HCT116 (cell line): ENCODE results near the gene ZC3H12C. TPM values are rescaled to one million over a fixed set of nuclear protein-coding genes. Genes with fewer than 3 reads are reported as not detected.

Experiments
- ATAC-seq: fragments of 200-7000 bp; cut with Tn5 transposase; 2 replicates; pipeline ENCODE4 v1.9.1; 2020; ENCODE audit warnings: mild to moderate bottlenecking, moderate library complexity
- BruUV-seq: library from RNA; stranded (reverse); fragments of 400-500 nt; replicated peaks from 2 replicates; lab custom pipeline; 2021; lab: Mats Ljungman, UMichigan
- CTCF ChIA-PET: fragments of 300-600 bp; sonication (Branson Sonifier 250); formaldehyde crosslinking; loops from one replicate; lab custom pipeline; 2021; ENCODE audit warnings: antibody characterized with exemption; lab: Charles Lee
- POLR2A ChIA-PET: fragments of 300-600, 350-600 bp; sonication (Branson Sonifier 250); formaldehyde crosslinking; loops from one replicate; lab custom pipeline; 2021; ENCODE audit warnings: antibody characterized with exemption; lab: Charles Lee
- RAD21 ChIA-PET, 2 experiments: fragments of 300-600 bp; sonication (Branson Sonifier 250); formaldehyde crosslinking; loops; one replicate each; lab custom pipeline; 2023; ENCODE audit warnings: low total read pairs in 2 of 2; ENCODE audit not compliant: uncharacterized antibody in 2 of 2, unreplicated experiment in 2 of 2, low non-redundant PET in 1 of 2; lab: Charles Lee
- DNase-seq: peaks from one replicate; pipeline ENCODE4 v3.0.0-alpha.2; 2010; ENCODE audit warnings: low read depth, low spot score
- H2AFZ ChIP-seq: fragments of 200-600 bp; shearing (Covaris generic), sonication (generic); 2 replicates; pipeline ENCODE4 v1.6.1; 2017; ENCODE audit warnings: low read depth, mixed run types, mixed read lengths, antibody characterized with exemption, low read length; ENCODE audit not compliant: poor library complexity, severe bottlenecking
- H3K27ac ChIP-seq: 2 replicates; pipeline ENCODE4 v1.5.1; 2012; ENCODE audit warnings: low read depth, low read length
- H3K27me3 ChIP-seq: fragments of 200-600 bp; sonication (generic); 2 replicates; pipeline ENCODE4 v1.6.1; 2016; ENCODE audit warnings: mixed run types, low read length, mixed read lengths; ENCODE audit not compliant: insufficient read depth
- H3K36me3 ChIP-seq, 2 experiments: fragments of 200-500 bp in 1 of 2; fragments of 200-600 bp in 1 of 2; sonication (Bioruptor generic) in 1 of 2; sonication (generic) in 1 of 2; 2 replicates each; pipeline versions ENCODE4 v1.5.1 to v1.6.1; 2014 to 2016; ENCODE audit warnings: low read length in 2 of 2, inconsistent platforms in 1 of 2, mixed read lengths in 1 of 2, mixed run types in 1 of 2; ENCODE audit not compliant: insufficient read depth in 2 of 2, control insufficient read depth in 1 of 2
- H3K4me1 ChIP-seq, 2 experiments: fragments of 200-600 bp in 1 of 2; sonication (generic) in 1 of 2; 2 replicates each; pipeline versions ENCODE4 v1.5.1 to v1.6.1; 2012 to 2017; ENCODE audit warnings: low read length in 2 of 2, inconsistent platforms in 1 of 2, mild to moderate bottlenecking in 1 of 2, mixed read lengths in 1 of 2, mixed run types in 1 of 2, moderate library complexity in 1 of 2; ENCODE audit not compliant: insufficient read depth in 2 of 2, control insufficient read depth in 1 of 2
- H3K4me2 ChIP-seq: fragments of 200-600 bp; sonication (generic); 2 replicates; pipeline ENCODE4 v1.6.1; 2017; ENCODE audit warnings: mixed run types, low read length, mixed read lengths
- H3K4me3 ChIP-seq, 2 experiments: fragments of 200-600 bp in 1 of 2; sonication (generic) in 1 of 2; replicated peaks in 1 of 2; 2 replicates each; pipeline ENCODE4 v1.5.1; 2011 to 2016; ENCODE audit warnings: low read length in 2 of 2, control low read depth in 1 of 2, low read depth in 1 of 2, mild to moderate bottlenecking in 1 of 2, mixed read lengths in 1 of 2, mixed run types in 1 of 2
- H3K79me2 ChIP-seq: fragments of 200-600 bp; sonication (generic); 2 replicates; pipeline ENCODE4 v1.6.1; 2017; ENCODE audit warnings: mild to moderate bottlenecking, mixed run types, low read length, moderate library complexity, mixed read lengths; ENCODE audit not compliant: insufficient read depth
- H3K9ac ChIP-seq: fragments of 200-600 bp; sonication (generic); 2 replicates; pipeline ENCODE4 v1.6.1; 2016; ENCODE audit warnings: low read length, mixed read lengths
- H3K9me2 ChIP-seq: fragments of 200-600 bp; sonication (generic), shearing (Covaris generic); 2 replicates; pipeline ENCODE4 v1.6.1; 2017; ENCODE audit warnings: mixed run types, mild to moderate bottlenecking, moderate library complexity; ENCODE audit not compliant: insufficient read depth
- H3K9me3 ChIP-seq, 2 experiments: fragments of 200-500 bp in 1 of 2; fragments of 200-600 bp in 1 of 2; sonication (Bioruptor generic) in 1 of 2; sonication (generic) in 1 of 2; 2 replicates each; pipeline ENCODE4 v1.6.1; 2014 to 2017; ENCODE audit warnings: low read length in 2 of 2, mixed read lengths in 2 of 2, inconsistent platforms in 1 of 2, low read depth in 1 of 2, mild to moderate bottlenecking in 1 of 2, mixed run types in 1 of 2, moderate library complexity in 1 of 2; ENCODE audit not compliant: control insufficient read depth in 1 of 2, insufficient read depth in 1 of 2
- H4K20me1 ChIP-seq: fragments of 200-600 bp; sonication (generic), shearing (Covaris generic); 2 replicates; pipeline ENCODE4 v1.6.1; 2017; ENCODE audit warnings: mixed run types, mild to moderate bottlenecking, moderate library complexity; ENCODE audit not compliant: insufficient read depth
- ELF1 ChIP-seq: IDR thresholded peaks from 2 replicates; pipeline ENCODE4 v1.6.1; 2012; ENCODE audit warnings: low read depth, borderline replicate concordance
- EZH2 ChIP-seq: fragments of 200-600 bp; sonication (generic); IDR thresholded peaks from 2 replicates; pipeline ENCODE4 v1.6.1; 2017; ENCODE audit warnings: antibody characterized with exemption, mixed run types
- POLR2A ChIP-seq: IDR thresholded peaks from 2 replicates; pipeline ENCODE4 v1.7.0; 2011; ENCODE audit warnings: borderline replicate concordance; ENCODE audit not compliant: insufficient read depth, insufficient read length; ENCODE audit errors: extremely low read depth
- POLR2AphosphoS5 ChIP-seq: IDR thresholded peaks from 2 replicates; pipeline ENCODE4 v1.6.1; 2011; ENCODE audit warnings: mild to moderate bottlenecking, low read depth, low read length, moderate library complexity
- TCF7L2 ChIP-seq: IDR thresholded peaks from 2 replicates; pipeline ENCODE4 v1.7.0; 2011; ENCODE audit warnings: borderline replicate concordance, inconsistent platforms; ENCODE audit not compliant: insufficient read depth, insufficient read length; ENCODE audit errors: extremely low read depth
- intact Hi-C: fragments of 100-400 bp; cut with micrococcal nuclease; formaldehyde crosslinking; loops from 2 replicates; pipeline ENCODE4 v1.10.0; 2022
- total RNA-seq: library from RNA; stranded (reverse); gene quantifications from one replicate; pipeline ENCODE4 v1.2.1, GENCODE V29; 2021; ENCODE audit not compliant: unreplicated experiment
- TF ChIP-seq, protein P1 (sequence below): IDR thresholded peaks from 2 replicates; pipeline ENCODE4 v1.6.1; 2012

ZC3H12C gene
- total RNA-seq, 1 experiment from 2014 or later, result 10.2 TPM

DNA sequence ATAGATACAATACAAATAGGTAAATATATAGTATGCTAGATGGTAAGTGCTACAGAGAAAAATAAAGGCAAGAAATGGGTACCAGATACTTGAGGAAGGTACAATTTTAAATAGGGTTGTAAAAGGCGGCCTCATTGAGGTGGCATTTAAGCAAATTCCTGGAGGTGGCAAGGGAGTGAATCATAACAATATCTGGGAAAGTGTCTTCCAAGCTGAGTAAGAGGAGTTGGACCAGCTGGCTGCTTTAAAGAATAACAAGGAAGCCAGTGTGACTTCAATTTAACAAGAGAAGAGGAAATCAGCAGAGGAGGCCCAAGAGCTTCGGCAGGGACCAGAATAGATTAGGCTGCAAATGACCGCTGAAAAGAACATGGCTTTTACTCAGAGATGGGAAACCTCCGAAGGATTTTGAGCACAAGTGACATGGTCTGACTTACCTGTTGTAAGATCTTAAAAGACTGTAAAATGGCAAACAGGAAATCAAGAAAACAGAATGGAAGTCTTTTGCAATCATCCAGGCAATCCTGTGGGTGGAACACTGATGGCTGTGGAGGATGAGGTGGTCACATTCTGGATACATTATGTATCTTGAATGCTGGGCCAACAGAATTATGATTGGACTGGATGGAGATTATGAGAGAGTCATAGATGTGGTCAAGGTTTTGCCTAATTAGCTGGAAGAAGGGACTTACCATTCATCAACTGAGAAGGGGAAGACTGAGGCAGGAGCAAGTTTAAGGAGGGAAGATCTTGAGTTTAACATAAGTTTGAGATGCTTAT is 126.0 kb downstream of the ZC3H12C start:
- Histone ChIP-seq H3K36me3 (peaks cover 0 to 10% of the 10 kb centered on the region in 2 experiments; a peak in 1 of 4 replicates), H3K27ac (no peak overlapping the region), H3K9me2 (no peaks in the 10 kb centered on the region), H3K27me3 (no peaks in the 10 kb centered on the region), H2AFZ (no peak overlapping the region), H3K9ac (no peak overlapping the region), H3K4me1 (no peaks in the 10 kb centered on the region), H3K9me3 (no peaks in the 10 kb centered on the region), H3K79me2 (no peaks in the 10 kb centered on the region), H3K4me2 (no peak overlapping the region), H4K20me1 (no peaks in the 10 kb centered on the region), H3K4me3 (no peak overlapping the region)
- no peak for DNase-seq
- RAD21 ChIA-PET, result no interaction called here
- TF ChIP-seq EZH2, result no peak
- TF ChIP-seq ELF1, result no peak
- TF ChIP-seq POLR2A, result no peak
- TF ChIP-seq TCF7L2, result no peak
- no peak for TF ChIP-seq POLR2AphosphoS5
- TF ChIP-seq, protein P1, sequence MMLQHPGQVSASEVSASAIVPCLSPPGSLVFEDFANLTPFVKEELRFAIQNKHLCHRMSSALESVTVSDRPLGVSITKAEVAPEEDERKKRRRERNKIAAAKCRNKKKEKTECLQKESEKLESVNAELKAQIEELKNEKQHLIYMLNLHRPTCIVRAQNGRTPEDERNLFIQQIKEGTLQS, result no peak
- POLR2A ChIA-PET, result no interaction called here
- no TSS peak for BruUV-seq
- no peak for ATAC-seq
- CTCF ChIA-PET, result no interaction called here
- intact Hi-C loops, result no loop called here

Other genes with a start within 250 kb of the ZC3H12C start
- 131 TPM for gene RDX, start 203.2 kb downstream of the ZC3H12C start, total RNA-seq